Ecto neural progenitor cell (in vitro differentiated cells): ENCODE data around the gene SEMA3D.
"Not testable (repeated sequence)": the region's sequence is repeated elsewhere in the genome, so short reads cannot be mapped to it uniquely, and the experiment has no call there.

Experiments used
- DNase-seq: peaks from one replicate; pipeline ENCODE4 v3.0.0-alpha.2; 2018; ENCODE audit warnings: low spot score

The SEMA3D gene

DNA sequence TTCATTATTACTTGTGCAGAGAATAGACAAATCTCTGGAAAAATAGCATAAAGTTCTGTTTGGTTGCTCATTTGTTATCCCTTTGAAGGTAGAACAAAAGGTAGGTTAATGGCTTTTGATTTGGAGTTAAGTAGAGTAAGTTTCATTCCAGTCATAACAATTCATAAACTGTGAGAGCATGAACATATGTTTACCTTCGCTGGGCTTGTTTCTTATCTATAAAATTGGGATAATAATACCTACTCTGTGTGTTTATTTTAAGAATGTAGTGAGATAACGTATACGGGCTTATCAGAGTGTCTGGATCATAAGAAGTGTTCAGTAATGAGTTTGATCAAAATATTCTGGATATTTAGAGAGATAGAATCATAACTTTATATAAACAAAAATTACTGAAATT, 155.4 kb downstream of the SEMA3D start:
- no peak for DNase-seq

DNA sequence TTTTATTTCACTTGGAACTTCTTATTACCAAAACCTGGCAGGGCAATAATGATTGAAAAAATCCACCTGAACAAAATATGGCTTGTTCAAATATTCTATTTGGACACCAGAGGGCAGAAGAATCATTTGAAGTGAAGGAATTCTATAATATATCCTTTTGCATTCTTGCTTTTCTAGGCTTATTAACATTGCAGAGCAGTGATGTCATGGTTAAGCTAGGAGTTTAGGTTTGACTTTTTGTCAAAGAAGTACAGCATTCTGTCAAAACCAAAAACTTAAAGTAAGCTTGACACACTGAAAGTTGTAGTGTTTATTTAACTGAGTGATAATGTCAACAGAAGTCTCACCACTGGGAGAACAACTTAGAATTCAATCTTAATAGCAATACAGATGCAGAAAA, 156.0 kb downstream of the SEMA3D start:
- no peak for DNase-seq

DNA sequence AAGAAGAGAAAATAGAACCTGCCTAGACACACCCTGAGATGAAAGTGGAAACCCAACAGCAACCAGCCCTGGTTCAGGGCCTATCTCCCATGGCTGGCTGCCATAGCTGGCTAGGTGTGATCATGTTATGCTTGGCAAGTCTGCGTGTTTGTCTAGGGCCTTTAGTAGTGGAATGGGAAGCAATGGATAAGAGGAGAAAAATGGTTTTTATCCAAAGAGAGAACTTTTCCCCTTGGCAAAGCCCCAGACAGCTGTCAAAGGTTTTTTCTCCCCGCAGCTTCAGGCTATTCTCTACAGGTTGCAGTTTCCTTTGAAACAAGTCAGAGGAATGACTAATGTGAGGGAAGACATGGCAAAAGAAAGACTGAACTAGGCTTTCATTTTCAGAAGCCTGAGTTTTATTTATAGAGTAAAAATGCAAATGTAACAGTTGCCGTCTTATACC, 161.5 kb downstream of the SEMA3D start:
- no peak for DNase-seq

DNA sequence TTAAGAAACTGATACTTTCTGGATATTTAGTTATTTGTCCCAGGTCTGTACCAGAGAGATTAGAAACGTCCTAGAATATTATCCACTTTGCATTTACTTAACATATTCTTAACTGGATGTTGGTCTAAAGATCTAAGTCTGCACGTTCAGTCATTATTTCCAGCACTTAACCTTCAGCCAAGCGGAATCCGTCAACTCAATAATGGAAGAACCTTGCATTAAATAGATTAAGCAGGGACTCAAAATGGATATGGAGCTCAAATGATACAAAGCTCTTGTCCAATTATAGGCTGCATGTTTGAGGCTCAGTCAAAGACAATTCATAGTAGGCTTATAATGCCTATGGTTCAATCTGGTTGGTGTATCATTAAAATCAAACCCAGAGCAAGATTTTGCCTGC, 162.9 kb downstream of the SEMA3D start:
- no peak for DNase-seq

DNA sequence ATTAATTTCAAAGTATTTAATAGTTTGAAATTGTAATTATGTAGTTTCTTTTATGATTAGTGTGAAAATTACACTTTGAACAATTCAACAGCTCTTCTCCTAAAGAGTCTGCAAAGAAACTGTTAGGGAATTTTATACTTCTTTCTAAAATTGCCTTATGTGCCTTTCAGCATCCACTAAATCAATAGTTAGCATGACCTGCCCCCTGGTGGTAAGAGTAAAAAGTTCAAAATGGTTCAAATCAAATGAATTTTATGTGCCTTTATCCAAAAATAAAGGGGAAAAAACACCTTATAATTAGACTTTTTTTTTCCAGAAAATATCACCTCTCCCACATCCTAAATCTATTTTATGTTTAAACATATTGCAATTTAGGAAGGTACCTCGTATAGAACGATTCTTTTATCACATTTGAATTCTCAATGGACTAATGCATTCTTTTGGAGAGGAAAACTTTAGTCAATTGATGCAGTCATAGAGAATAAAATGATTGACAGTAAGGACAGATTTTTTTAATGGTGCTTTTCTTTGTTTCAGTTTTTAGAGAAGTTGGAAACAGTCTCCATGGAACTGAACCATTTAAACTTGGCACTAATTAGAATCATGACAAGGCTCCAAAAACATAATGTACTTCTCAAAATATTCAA, 163.7 kb downstream of the SEMA3D start:
- no peak for DNase-seq

DNA sequence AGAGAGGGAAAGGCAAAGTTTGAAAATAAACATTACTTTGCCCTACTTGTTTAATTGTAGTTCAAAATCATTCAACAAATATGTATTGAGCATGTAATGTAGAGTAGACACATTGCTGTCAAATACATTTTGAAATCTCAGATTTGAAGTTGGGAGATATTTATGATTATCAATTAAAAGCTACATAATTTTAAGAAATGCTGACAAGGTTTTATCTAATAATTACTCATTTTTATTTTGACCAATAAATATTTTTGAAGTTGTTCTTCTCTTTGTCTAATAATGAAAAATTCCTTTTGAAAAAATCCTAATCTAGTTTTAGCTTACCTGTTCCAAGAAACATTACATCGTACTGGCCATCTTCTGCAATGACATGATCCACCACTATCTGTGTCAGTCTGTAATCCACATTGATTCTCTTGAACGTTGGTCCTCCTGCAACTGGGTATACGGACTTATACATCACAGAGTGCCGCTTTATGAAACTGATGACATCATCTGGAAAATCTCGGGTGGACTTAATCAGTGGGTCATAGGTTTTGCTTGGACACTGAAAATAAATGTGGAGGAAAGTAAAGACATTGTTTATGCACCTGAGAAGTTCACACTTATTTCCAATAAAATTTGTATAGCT, 164.7 kb downstream of the SEMA3D start:
- DNase-seq: no peak

DNA sequence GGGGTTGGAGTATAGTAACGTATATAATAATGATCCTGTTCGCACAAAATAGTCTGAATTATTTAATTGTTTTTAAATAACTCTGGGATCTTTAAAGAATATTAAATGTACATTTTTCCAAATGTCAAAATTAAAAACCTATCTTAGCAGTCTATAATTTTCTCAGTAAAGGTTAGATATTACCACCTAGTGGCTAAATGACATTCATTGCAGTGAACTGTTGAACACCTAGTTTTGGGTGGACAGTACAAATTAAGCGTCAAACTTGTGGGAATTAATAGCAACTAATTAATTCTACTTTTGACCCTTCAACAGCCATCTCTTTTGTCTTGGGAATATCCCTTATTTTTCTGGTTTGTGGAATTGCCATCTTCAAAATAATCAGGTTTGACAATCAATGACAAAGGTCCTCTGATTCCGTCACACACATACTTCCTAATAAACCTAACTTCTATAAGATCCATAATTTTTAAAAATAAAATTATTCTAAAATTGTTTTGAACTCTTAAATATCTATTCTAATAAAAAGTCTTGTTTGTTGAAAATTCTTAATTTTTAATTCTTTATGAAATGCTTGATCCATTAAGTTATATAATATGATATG, 165.7 kb downstream of the SEMA3D start:
- no peak for DNase-seq

DNA sequence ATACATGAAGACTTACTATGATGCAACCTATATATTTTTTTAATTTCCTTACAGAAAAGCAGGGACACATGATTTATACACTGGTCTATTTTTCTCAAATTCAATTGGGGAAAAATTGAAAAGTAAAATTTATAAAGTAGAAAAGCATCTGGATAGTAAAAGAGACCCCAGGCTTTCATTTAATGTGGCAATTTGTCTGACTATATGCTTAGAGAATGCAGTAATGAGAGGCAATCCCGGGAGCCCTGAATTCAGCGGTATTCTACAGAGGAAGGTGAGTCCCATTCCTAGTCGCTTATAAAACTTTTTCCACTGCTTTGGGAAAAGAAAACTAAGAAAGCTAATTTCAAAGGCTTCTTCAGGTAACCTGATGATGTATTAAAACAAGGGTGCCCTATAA, 167.1 kb downstream of the SEMA3D start:
- no peak for DNase-seq

DNA sequence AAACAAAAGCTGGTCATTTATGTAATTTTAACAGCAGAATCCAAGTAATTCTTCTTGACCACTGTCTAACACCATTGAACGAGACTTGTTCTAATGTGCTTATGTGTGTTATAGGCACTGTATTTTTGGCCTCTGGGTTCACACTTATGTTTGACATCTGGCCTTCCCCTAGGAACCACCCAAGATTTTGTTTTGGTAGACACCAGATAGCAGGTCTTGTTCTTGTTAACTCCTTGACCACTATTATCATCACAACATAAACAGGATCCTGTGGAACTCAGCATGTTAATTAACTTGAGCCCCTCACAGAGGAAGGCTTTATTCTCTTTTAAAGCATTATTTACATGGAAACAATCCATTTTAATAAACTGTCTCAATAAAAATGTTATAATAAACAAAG, 167.7 kb downstream of the SEMA3D start:
- no peak for DNase-seq

DNA sequence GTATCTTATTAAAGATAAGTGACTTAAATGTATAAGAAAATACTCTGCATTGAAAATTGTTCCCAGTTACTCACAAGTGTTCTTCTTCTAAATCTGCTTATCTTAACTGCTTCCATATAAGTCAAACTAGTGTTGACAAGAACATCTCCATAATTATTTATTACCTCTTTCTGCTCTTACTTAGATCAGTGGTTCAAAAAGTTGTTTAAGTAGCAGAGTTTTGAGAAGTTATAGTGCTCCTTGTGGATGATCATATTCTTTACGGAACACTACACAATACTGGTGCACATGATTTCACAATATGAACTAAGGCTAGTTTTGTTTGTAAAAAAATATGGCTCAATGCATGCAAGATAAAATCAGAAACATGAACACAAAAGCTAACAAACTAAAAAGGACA, 168.4 kb downstream of the SEMA3D start:
- no peak for DNase-seq

DNA sequence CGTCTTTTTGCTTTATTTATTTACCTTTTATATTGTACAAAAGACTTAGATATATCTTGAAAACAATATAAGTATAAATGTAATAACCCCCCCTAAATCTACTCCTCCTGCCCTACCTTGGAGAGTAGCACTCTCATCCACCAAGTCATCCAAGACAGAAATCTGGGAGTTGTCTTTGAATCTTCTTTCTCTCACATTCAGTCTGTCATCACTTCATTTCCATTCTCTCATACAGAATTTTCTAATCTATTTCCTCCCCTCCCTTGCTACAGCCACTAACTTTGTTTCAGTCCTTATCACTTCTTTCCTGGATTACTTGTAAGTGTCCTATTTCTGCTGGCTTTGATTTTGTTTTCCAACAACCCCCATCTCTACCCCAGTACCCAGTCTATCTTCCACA, 170.6 kb downstream of the SEMA3D start:
- no peak for DNase-seq

DNA sequence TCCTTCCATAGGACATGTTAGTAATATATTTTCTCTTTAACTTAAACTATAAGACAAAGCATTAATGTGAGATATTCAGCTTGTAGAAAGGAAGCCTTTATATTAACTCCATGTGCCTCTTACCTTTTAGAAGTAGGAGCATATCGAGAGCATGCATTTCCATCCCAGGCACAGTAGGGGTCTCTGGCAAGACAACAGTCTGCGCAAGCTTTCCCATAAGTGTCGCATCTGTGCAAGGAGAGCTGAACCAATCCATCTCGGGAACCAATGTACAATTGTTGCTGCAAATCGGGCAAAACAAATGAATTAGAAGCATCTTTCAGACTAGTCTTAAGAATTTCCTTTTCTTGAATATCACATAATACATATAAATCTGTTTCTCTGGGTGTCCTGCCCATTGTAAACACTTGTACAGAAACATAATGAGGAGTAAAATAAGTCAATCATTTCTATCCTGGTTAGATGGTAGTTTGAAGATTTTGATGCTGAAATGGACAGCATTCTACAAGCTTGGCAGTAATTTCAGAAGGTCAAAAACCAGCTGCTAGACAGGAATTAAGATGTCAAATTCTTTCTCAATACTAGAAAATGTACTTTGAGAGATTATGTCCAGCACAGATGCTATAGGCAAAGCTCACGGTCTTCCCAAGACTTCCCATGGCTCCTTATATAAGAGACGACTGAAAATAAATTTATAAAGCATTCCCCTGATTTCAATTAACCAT, 171.8 kb downstream of the SEMA3D start:
- DNase-seq: peak; percentile 45

DNA sequence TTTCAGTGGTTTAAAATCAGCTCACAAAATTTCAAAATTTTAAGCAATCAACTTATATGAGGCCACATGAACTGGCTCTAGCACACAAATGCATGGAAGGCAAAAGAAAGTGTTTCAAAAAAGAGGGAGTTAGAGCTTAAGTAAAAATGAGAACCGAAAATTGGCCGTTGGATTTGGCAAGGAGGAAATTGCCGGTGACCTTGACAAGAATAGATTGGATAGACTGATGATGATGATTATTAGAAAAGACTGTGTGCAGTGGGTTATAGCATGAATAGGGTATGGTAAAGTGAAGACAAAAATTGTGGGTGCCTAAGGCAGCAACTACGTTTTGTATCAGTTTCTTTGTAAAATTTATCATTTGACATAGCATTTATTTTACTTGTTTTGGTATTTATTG, 175.7 kb downstream of the SEMA3D start:
- no peak for DNase-seq

DNA sequence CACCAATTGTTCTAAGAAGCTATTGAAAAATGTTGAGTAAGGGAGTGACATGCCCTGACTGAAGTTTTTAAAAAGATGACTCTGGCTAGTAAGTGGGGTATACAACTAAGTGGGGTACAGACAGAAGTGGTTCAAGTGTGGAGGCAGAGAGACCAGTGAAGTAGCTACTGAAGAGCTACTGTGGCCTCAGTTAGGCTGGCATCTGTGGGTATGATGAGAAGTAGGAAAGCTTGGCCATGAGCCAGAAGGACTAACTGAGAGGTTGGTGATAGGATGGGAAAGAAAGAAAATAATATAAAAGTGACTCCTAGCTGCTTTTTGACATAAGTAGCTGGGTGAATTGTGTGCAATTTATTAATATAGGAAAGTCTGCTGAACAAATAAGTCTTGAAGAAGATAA, 176.6 kb downstream of the SEMA3D start:
- no peak for DNase-seq

DNA sequence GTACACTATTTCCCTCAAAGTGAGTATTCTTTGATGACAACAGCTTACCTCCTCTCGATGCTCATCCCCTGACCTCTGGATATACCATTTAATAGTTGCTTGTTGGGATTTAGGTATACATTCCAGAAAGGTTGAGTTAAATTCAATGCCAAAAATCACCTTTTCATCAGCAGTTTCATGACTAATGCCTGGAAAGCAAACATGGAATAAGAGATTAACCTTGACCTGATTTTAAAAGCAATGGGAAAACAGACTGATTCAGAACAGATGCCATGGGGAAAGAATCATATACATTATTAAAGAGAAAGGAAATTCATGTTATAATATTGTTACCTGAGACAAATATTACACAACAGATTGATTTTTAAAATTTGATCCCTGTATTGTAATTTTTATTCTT, 180.1 kb downstream of the SEMA3D start:
- DNase-seq: no peak

DNA sequence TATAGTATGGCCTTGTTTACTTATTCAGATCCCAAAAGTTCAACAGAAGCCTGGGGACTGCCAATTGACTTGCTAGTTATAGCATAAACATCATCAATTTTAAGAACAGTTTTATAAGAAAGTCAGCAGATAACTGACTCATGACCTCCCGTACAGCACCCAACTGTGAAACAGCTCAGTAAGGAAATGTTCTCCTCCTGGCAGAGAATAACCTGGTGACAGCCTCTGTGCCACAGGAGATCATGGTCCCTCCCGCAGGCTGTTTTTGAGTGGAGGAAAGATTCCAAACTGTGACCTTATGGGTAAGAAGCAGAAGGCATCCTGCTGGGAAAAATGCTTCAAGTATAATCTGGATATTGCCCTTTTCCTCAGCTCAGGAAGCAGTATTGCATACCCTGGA, 182.5 kb downstream of the SEMA3D start:
- no peak for DNase-seq

DNA sequence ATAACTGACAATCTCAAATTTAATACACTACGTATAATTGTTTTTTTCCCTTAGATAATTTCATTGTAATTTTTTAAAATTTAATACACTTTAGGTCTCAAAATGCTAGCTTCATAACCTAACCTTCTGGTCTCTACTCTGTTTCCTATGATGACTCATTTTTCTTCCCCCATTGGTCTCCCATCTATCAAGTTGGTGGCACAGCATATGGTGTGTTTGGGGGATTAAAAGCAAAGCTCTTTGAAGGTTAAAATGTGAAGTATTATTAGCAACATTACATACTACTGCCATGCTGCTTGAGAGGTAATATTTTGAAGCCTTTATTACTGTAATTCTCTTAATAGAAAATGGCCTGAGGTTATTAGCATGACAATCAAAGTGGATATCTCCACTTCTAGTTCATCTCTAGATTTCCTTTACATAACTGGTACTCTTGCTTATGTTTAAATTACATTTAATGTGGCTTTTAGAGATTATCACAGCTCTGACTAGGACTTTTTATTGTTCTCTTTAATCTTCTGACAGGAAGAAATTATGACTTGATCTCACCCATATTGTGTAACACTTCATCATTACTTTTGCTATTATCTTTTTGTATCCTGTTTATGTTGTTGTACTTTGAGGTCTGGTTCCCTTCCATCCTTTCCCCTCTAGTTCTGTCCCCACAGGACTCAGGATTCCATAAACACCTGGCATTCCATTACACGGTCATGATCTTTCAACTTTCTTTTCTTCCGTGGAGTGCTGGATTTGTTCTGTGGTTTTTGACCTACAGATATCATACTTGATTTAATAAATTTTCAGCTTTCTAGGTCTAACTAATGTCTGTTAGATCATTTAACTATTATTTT, 185.1 kb downstream of the SEMA3D start:
- no peak for DNase-seq

DNA sequence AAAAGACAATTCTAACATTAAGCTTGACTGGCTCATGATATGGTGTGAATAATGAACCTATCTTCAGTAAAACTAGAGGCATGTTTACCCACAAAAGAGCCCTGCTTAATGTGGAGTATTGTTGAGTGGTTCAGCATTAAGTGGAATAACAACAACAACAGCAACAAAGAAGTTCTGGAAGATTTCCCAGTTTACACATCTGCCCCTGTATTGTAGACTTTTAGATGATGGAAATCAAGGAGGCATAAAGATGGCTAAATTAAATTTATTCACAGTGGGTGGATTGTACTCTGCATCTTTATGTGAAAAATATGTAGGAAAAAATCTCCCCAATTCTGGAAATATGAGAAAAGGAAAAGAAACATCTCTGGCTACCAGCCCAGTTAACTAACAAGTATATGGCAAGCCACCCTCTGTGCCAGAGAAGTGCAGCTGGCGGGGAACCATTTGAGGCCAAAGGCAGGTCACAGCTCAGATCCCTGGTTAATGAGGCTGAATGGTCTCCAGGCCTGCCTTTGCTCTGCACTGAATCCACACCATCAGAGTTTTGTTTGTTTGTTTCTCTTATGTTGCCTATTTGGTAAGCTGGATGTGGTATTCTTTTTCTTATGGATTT, 186.0 kb downstream of the SEMA3D start:
- no peak for DNase-seq

DNA sequence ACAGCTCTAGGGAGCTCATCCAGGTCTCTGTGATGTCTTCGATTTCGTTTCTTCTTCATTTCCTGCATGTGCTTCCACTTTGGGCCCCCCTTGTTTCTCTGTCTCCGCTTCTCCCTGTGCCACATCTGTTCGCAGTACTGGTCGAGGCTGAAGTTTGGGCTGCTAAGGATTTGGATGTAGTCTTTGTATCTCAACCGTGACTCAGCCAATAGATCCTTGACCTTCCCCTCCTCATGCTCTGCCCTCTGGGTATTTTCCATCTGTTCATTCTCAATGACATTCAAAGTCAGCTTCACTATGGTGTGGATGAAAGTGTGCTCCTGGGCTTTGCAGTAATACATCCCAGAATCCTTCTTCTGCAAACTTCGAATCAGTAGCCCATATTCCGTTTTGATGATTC, 187.4 kb downstream of the SEMA3D start:
- DNase-seq: no peak

DNA sequence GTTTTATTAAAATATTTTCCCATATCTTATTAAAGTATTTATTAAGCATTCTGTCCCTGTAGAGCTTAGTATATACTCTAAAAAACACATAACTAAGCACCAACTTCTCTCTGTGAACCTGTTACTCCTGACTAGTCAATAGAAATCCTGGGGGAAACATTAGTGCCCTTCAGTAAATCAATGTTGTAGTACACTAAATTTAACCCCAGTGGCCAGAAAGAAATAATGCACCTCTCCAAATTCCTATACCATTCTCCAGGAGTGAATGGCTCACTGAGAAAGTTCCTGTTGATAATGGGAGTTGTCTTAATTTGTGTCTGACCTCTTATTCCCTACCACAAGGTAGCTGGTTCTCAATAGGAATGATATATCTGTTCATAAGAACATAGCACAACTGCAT, 188.2 kb downstream of the SEMA3D start:
- no peak for DNase-seq

DNA sequence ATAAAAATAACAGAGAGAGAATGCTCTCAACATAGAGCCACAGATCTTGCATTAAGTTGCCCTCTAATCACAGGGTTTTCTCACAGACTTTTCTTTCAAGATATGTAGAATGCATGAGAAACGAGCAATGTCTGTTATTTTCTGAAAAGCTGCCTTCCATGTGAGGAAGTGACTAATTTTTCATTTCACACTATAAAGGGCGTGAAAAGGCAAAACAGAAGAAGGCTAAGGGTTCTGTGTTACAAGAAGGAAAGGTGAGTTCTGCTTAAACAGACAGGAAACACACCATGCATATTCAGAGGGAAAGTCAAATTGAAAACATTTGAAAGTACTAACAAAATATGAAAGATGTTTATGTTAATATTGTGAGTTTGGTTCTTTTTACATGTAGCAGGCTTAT, 189.2 kb downstream of the SEMA3D start:
- DNase-seq: no peak

DNA sequence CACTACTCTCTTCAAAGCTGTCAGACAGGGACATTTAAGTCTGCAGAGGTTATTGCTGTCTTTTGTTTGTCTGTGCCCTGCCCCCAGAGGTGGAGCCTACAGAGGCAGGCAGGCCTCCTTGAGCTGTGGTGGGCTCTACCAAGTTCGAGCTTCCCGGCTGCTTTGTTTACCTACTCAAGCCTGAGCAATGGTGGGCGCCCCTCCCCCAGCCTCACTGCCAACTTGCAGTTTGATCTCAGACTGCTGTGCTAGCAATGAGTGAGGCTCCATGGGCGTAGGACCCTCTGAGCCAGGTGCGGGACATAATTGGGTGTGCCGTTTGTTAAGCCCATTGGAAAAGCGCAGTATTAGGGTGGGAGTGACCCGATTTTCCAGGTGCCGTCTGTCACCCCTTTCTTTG, 193.9 kb downstream of the SEMA3D start:
- not testable (repeated sequence) for DNase-seq
